ENCODE measurements around the gene LTK. TPM values are rescaled to one million over a fixed set of nuclear protein-coding genes. Genes with fewer than 3 reads are reported as not detected.

The LTK gene
- polyA plus RNA-seq, 3 donors = 0.12 TPM; not detected in 2

- no peak for DNase-seq
- Histone ChIP-seq H3K36me3 (replicated peaks in 1 of 2; ENCODE audit: control insufficient read depth in 1 of 2, insufficient read depth in 2 of 2, low read length in 2 of 2) (no peaks in the 10 kb centered on the region), H3K9ac (ENCODE audit: insufficient read depth, low read length, poor library complexity, severe bottlenecking) (no peak overlapping the region), H3K4me1 (ENCODE audit: control insufficient read depth in 1 of 2, insufficient read depth in 2 of 2, low read length in 2 of 2) (peaks cover 41 to 45% of the 10 kb centered on the region in 2 donors), H3K27ac (ENCODE audit: low read depth in 1 of 2, low read length in 2 of 2) (no peak overlapping the region), H3K27me3 (ENCODE audit: control insufficient read depth in 2 of 2, insufficient read depth in 2 of 2, low read length in 2 of 2) (peaks cover 55 to 99% of the 10 kb centered on the region in 2 donors), H3K79me2 (ENCODE audit: insufficient read depth, low read length) (no peaks in the 10 kb centered on the region), H3K4me2 (replicated peaks; ENCODE audit: extremely low read depth, low read length, poor library complexity, severe bottlenecking) (no peak overlapping the region), H2AFZ (ENCODE audit: insufficient read depth, low read depth, low read length, poor library complexity, severe bottlenecking) (no peak overlapping the region), H4K20me1 (ENCODE audit: insufficient read depth, low read length) (no peaks in the 10 kb centered on the region), H3K9me3 (replicated peaks in 1 of 2; ENCODE audit: control insufficient read depth in 1 of 2, insufficient read depth in 1 of 2, low read length in 2 of 2) (peaks cover 0 to 4% of the 10 kb centered on the region in 2 donors), H3K4me3 (replicated peaks in 1 of 3; ENCODE audit: low read depth in 2 of 3, low read length in 3 of 3) (no peak overlapping the region)
- intact Hi-C loops (cut with micrococcal nuclease) = no loop called here
- peaks cover 4 to 10% of the 10 kb centered on the region in 2 donors for H3K36me3 Mint-ChIP-seq
- WGBS (ENCODE audit: insufficient coverage) = 89% methylated on average over 4 of the region's 6 CpGs
- peaks cover 38% of the 10 kb centered on the region for H3K4me1 Mint-ChIP-seq
- no peak overlapping the region for H3K27ac Mint-ChIP-seq
- TF ChIP-seq CTCF (IDR thresholded peaks at IDR 0.05) = no peak
- peak overlapping the region in 1 of 2 donors; percentile 44 for H3K4me3 Mint-ChIP-seq
- peaks cover 84 to 97% (median 96%) of the 10 kb centered on the region in 3 donors for H3K27me3 Mint-ChIP-seq (ENCODE audit: low read depth in 3 of 3)
- H3K9me3 Mint-ChIP-seq = peaks cover 0 to 33% (median 5%) of the 10 kb centered on the region in 7 donors
Observed at GRCh38 chr15:41499109-41499851, 14.3 kb downstream of the LTK start.

- peaks cover 0 to 4% of the 10 kb centered on the region in 2 donors for H3K9me3 ChIP-seq (replicated peaks in 1 of 2; ENCODE audit: control insufficient read depth in 1 of 2, insufficient read depth in 1 of 2, low read length in 2 of 2)
- H3K9ac ChIP-seq (ENCODE audit: insufficient read depth, low read length, poor library complexity, severe bottlenecking) = no peak overlapping the region
- Mint-ChIP-seq H3K4me1 (peaks cover 38% of the 10 kb centered on the region), H3K27ac (no peak overlapping the region), H3K4me3 (peak overlapping the region in 1 of 2 donors; percentile 44), H3K27me3 (ENCODE audit: low read depth in 3 of 3) (peaks cover 83 to 96% (median 96%) of the 10 kb centered on the region in 3 donors), H3K36me3 (peaks cover 4 to 10% of the 10 kb centered on the region in 2 donors), H3K9me3 (peaks cover 0 to 33% (median 5%) of the 10 kb centered on the region in 7 donors)
- no peak for TF ChIP-seq CTCF (IDR thresholded peaks at IDR 0.05)
- H3K27me3 ChIP-seq (ENCODE audit: control insufficient read depth in 2 of 2, insufficient read depth in 2 of 2, low read length in 2 of 2) = peaks cover 58 to 96% of the 10 kb centered on the region in 2 donors
- no peak overlapping the region for H2AFZ ChIP-seq (ENCODE audit: insufficient read depth, low read depth, low read length, poor library complexity, severe bottlenecking)
- peaks cover 44 to 48% of the 10 kb centered on the region in 2 donors for H3K4me1 ChIP-seq (ENCODE audit: control insufficient read depth in 1 of 2, insufficient read depth in 2 of 2, low read length in 2 of 2)
- intact Hi-C loops (cut with micrococcal nuclease) = no loop called here
- no peaks in the 10 kb centered on the region for H3K79me2 ChIP-seq (ENCODE audit: insufficient read depth, low read length)
- no peaks in the 10 kb centered on the region for H4K20me1 ChIP-seq (ENCODE audit: insufficient read depth, low read length)
- DNase-seq = no peak
- no peak overlapping the region for H3K4me3 ChIP-seq (replicated peaks in 1 of 3; ENCODE audit: low read depth in 2 of 3, low read length in 3 of 3)
- H3K36me3 ChIP-seq (replicated peaks in 1 of 2; ENCODE audit: control insufficient read depth in 1 of 2, insufficient read depth in 2 of 2, low read length in 2 of 2) = no peaks in the 10 kb centered on the region
- H3K27ac ChIP-seq (ENCODE audit: low read depth in 1 of 2, low read length in 2 of 2) = no peak overlapping the region
- no peak overlapping the region for H3K4me2 ChIP-seq (replicated peaks; ENCODE audit: extremely low read depth, low read length, poor library complexity, severe bottlenecking)
- no CpG with 5 or more reads among the region's 2 CpGs for WGBS (ENCODE audit: insufficient coverage)
Observed at GRCh38 chr15:41498657-41499056, 15.0 kb downstream of the LTK start.

All from CD14-positive monocyte (primary cell).